GM12873 (cell line): ENCODE data around the gene COL25A1.

Source experiments
- CTCF ChIP-seq: IDR thresholded peaks from 2 replicates; pipeline ENCODE4 v1.5.1; 2012; ENCODE audit warnings: low read depth, mild to moderate bottlenecking, moderate library complexity, low read length, control low read depth; ENCODE audit not compliant: insufficient read depth; ENCODE audit errors: missing control alignments

The COL25A1 gene

GRCh38 chr4:109041463-109042360 lies 260.7 kb downstream of the COL25A1 start:
- TF ChIP-seq CTCF: no peak

- no peak for TF ChIP-seq CTCF
These were observed 262.0 kb downstream of the COL25A1 start for GRCh38 chr4:109040441-109040840.

- TF ChIP-seq CTCF: no peak
These were observed 265.4 kb downstream of the COL25A1 start for GRCh38 chr4:109037026-109037425.

GRCh38 chr4:109033993-109034392 lies 268.5 kb downstream of the COL25A1 start:
- no peak for TF ChIP-seq CTCF

- TF ChIP-seq CTCF: no peak
These were observed 269.8 kb downstream of the COL25A1 start for GRCh38 chr4:109032671-109033070.

GRCh38 chr4:109029987-109030386 lies 272.5 kb downstream of the COL25A1 start:
- TF ChIP-seq CTCF: no peak

- no peak for TF ChIP-seq CTCF
These were observed 275.4 kb downstream of the COL25A1 start for GRCh38 chr4:109027016-109027500.
